IPS-18a (cell line): ENCODE data around the gene TGFBR3L.
A peak's percentile ranks its signal among the peaks of the same experiment; 100 is the strongest.

ENCODE experiments used
- H3K27ac ChIP-seq: one replicate; pipeline ENCODE4 v1.5.1; 2013; ENCODE audit warnings: low read length
- H3K27me3 ChIP-seq: one replicate; pipeline ENCODE4 v1.6.1; 2013; ENCODE audit warnings: mild to moderate bottlenecking, low read length; ENCODE audit not compliant: control insufficient read depth, insufficient read depth
- H3K36me3 ChIP-seq: one replicate; pipeline ENCODE4 v1.6.1; 2013; ENCODE audit warnings: low read depth, low read length; ENCODE audit not compliant: control insufficient read depth
- H3K4me1 ChIP-seq: one replicate; pipeline ENCODE4 v1.6.1; 2013; ENCODE audit warnings: low read depth, low read length; ENCODE audit not compliant: control insufficient read depth
- H3K4me3 ChIP-seq: one replicate; pipeline ENCODE4 v1.5.1; 2013; ENCODE audit warnings: low read length
- H3K9ac ChIP-seq: one replicate; pipeline ENCODE4 v1.6.1; 2013; ENCODE audit warnings: mild to moderate bottlenecking, low read length, moderate library complexity
- H3K9me3 ChIP-seq: one replicate; pipeline ENCODE4 v1.6.1; 2013; ENCODE audit warnings: low read depth, low read length; ENCODE audit not compliant: control insufficient read depth

Gene TGFBR3L

DNA sequence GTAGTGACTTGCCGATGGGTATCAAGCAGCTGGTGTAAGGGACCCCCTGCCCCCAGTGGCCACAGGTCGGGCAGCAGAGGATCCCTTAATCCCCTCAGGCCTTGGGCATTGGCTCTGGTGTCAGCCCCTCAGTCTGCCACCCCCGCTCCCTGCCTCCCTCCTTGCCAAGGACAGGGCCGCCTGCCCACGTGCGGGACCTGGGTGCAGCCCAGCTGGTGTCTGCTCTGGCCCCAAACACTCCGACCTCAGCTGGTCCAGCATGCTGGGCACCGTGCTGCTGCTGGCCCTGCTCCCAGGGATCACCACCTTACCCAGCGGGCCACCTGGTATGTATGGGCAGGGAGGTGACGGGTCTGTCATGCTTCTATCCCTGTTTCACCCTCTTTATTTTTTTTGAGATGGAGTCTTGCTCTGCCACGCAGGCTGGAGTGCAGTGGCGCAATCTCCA lies at the start of gene TGFBR3L:
TSS of gene TGFBR3L (plus strand) at position 233 of the 448 bp plus-strand sequence.
- H3K9me3 ChIP-seq = no peaks in the 10 kb centered on the region
- peaks cover 16% of the 10 kb centered on the region for H3K36me3 ChIP-seq
- peaks cover 2% of the 10 kb centered on the region for H3K4me1 ChIP-seq
- H3K27ac ChIP-seq = no peak within 1 kb of the TSS
- peaks cover 60% of the 10 kb centered on the region for H3K27me3 ChIP-seq
- H3K4me3 ChIP-seq = no peak within 1 kb of the TSS
- H3K9ac ChIP-seq = no peak within 1 kb of the TSS

DNA sequence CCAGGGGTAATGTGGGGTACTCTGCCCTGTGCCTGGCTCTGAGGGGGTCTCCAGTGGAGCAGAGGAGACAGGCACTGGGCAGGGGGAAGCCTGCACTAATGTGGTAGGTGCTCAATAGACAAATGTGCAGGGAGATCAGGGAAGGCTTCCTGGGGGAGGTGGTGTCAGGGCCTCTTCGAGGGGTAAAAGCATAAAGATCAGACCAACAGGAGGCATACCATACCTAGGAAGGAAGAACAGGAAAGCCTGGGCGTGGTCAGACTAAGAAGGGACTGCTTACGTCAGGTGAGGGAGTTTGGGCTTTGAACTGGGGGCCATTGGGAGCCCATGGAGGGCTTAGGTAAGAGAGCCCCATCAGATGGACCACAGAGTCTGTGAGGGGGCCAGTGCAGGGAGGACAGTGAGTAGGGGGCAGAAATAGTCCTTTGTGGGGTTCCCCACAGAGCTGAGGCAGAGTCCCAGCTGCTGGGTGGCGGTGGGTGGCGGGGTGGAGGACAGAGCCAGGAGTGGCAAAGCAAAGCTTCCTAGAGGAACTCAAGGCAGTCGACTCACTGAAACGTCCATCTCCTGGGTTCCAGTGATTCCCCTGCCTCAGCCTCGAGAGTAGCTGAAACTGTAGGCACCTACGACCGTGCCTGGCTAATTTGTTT lies 49.2 kb upstream of the TGFBR3L start:
- no peak overlapping the region for H3K4me3 ChIP-seq
- no peaks in the 10 kb centered on the region for H3K9me3 ChIP-seq
- no peak overlapping the region for H3K9ac ChIP-seq
- no peak overlapping the region for H3K27ac ChIP-seq
- no peaks in the 10 kb centered on the region for H3K36me3 ChIP-seq
- no peaks in the 10 kb centered on the region for H3K4me1 ChIP-seq
- peaks cover 46% of the 10 kb centered on the region for H3K27me3 ChIP-seq

- Histone ChIP-seq H3K4me1 (peaks cover 5% of the 10 kb centered on the region), H3K27ac (no peak overlapping the region), H3K4me3 (no peak overlapping the region), H3K9ac (no peak overlapping the region), H3K9me3 (no peaks in the 10 kb centered on the region), H3K27me3 (peaks cover 35% of the 10 kb centered on the region), H3K36me3 (no peaks in the 10 kb centered on the region)
These were observed 48.1 kb upstream of the TGFBR3L start for GRCh38 chr19:7866399-7867091.

DNA sequence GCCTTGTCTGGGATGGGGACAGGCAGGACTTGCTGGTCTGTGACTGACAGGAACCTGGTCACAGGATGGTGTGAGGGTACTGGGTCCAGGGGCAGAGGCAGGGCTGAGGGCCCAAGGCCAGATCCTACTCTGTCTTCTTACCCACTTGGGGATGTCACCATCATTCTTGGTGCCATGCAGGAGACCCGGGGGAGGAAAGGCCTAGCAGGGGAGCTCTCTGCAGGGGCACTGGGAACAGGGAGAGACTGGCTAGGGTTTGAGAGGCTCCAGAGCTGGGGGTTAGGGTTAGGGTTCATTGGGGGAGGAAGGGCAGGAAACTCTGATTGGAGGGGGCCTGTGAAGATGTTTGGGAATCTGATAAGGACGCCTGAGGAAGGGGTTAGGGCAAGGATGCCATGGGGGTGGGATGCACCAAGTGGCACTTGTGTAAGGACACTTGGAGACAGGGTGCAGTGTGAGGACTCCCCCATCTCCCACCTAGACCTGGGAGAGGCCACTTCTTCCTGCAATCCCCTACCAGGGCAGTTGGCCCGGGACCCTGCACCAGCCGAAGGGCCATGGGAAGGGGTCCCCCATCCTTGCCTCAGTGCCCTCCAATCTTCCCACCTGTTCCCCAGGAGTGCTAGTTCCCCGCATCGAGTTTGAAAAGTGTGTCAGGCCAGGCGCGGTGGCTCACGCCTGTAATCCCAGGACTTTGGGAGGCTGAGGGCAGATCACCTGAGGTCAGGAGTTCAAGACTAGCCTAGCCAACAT lies 47.4 kb upstream of the TGFBR3L start:
- Histone ChIP-seq H3K4me1 (peaks cover 5% of the 10 kb centered on the region), H3K27ac (no peak overlapping the region), H3K9ac (no peak overlapping the region), H3K4me3 (no peak overlapping the region), H3K9me3 (no peaks in the 10 kb centered on the region), H3K27me3 (peaks cover 29% of the 10 kb centered on the region), H3K36me3 (no peaks in the 10 kb centered on the region)

DNA sequence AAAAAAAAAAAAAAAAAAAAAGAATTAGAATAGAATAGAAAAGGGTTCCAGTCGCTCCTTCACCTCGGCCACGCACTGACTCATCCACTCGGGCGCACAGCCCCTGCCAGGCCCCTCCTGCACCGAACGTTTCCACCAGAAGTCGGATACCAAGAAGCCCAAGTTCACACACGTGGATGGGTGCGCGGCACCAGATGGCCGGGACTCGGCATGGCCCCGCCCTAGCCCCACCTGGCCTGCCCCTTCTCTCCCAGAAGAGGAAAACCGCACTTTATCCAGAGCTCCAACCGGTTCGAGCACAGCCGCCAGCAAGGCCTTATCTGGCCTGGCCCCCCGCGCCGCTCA lies 46.3 kb upstream of the TGFBR3L start:
- H3K36me3 ChIP-seq = no peaks in the 10 kb centered on the region
- no peaks in the 10 kb centered on the region for H3K9me3 ChIP-seq
- no peak overlapping the region for H3K27ac ChIP-seq
- no peak overlapping the region for H3K9ac ChIP-seq
- peaks cover 32% of the 10 kb centered on the region for H3K27me3 ChIP-seq
- no peak overlapping the region for H3K4me3 ChIP-seq
- H3K4me1 ChIP-seq = peaks cover 5% of the 10 kb centered on the region

- H3K36me3 ChIP-seq = no peaks in the 10 kb centered on the region
- H3K9me3 ChIP-seq = no peaks in the 10 kb centered on the region
- H3K4me3 ChIP-seq = peak overlapping the region; percentile 38
- peaks cover 5% of the 10 kb centered on the region for H3K4me1 ChIP-seq
- peaks cover 31% of the 10 kb centered on the region for H3K27me3 ChIP-seq
- no peak overlapping the region for H3K27ac ChIP-seq
- no peak overlapping the region for H3K9ac ChIP-seq
These were observed 45.8 kb upstream of the TGFBR3L start for GRCh38 chr19:7868671-7869452.

DNA sequence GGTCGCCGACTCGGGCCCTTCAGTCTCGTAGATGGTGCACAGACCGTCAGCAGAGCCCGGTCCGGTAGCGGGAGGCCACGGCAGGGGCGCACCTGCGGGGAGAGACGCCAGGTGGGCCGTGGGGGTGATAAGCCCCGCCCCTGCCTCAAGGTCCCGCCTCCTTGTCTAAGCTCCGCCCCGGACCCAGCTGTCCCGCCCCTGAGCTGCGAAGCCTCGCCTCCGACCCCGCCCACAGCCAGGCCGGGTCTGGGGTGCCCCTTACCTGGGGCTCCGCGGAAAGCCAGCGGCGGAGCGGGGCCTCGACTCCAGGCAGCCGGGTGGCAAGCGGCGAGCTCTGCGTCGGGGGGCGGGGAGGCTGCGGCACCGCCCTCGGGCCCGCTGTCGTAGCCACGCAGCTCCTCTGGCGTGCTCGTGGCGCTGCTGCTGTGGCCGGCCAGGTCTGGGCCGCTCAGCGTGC lies 45.1 kb upstream of the TGFBR3L start:
- H3K9ac ChIP-seq = no peak overlapping the region

GRCh38 chr19:7869910-7870511 lies 44.6 kb upstream of the TGFBR3L start:
- H3K27ac ChIP-seq = no peak overlapping the region
- H3K4me1 ChIP-seq = peaks cover 5% of the 10 kb centered on the region
- peak overlapping the region; percentile 21 for H3K4me3 ChIP-seq
- no peak overlapping the region for H3K9ac ChIP-seq
- peaks cover 20% of the 10 kb centered on the region for H3K27me3 ChIP-seq
- no peaks in the 10 kb centered on the region for H3K9me3 ChIP-seq
- H3K36me3 ChIP-seq = no peaks in the 10 kb centered on the region

More for the DNA sequence above, 45.1 kb upstream of the TGFBR3L start:
- H3K4me3 ChIP-seq = peak overlapping the region; percentile 21
- H3K27me3 ChIP-seq = peaks cover 25% of the 10 kb centered on the region
- no peaks in the 10 kb centered on the region for H3K36me3 ChIP-seq
- no peaks in the 10 kb centered on the region for H3K9me3 ChIP-seq
- peaks cover 5% of the 10 kb centered on the region for H3K4me1 ChIP-seq
- H3K27ac ChIP-seq = no peak overlapping the region

DNA sequence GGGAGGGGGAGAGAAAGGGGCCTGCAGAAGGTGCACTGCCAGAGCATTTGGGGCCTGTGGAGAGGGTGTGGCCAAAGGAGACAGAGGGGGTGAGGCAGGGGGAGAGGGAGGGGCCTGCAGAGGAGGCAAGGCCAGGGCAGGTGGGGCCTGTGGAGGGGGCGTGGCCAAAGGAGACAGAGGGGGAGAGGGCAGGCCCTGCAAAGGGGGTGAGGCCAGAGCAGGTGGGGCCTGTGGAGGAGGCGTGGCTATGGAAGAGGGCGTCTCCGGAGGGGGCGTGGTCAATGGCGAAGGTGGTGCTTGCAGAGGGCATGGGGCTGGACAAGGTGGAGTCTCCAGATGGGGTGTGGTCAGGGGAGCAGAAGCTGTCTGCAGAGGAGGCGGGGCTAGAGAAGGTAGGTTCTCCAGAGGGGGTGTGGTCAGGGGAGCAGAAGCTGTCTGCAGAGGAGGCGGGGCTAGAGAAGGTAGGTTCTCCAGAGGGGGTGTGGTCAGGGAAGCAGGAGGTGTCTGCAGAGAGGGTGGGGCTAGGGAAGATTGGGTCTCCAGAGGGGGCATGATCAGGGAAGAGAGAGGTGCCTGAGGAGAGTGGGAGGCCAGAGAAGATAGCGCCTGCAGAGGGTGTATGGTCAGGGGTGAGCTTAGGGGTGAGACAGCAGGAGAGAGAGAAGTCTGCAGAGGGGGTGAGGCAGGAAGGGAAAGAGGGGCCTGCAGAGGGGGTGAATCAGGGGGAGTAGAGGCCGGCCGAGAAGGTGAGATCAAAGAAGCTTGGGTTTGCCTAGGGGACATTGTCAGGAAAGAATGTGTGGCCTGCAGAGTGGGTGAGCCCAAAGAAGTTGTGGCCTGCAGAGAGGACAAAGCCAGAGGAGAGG lies 43.8 kb upstream of the TGFBR3L start:
- Histone ChIP-seq H3K9ac (no peak overlapping the region), H3K4me3 (no peak overlapping the region), H3K4me1 (peaks cover 5% of the 10 kb centered on the region), H3K27ac (no peak overlapping the region), H3K27me3 (peaks cover 12% of the 10 kb centered on the region), H3K36me3 (no peaks in the 10 kb centered on the region), H3K9me3 (no peaks in the 10 kb centered on the region)
